ENCODE results near the gene CDKL1.

DNA sequence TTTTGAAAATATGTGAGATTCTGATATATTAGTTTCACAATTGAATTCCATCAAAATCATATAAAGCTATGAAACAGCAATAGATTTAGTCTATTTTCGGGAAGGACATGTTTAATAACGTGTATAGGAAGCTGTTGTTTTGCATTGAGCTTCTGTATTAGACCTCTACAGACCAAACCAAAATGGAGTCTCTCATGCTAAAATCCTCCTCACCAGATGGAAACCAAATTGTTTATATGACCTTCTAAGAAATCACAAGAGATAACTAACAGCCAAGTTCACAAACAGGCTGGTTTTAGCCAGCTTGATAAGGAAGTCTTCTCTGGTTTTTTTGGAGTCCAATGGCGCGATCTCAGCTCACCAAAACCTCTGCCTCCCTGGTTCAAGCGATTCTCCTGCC lies 108.5 kb downstream of the CDKL1 start:
- TF ChIP-seq, protein P1, sequence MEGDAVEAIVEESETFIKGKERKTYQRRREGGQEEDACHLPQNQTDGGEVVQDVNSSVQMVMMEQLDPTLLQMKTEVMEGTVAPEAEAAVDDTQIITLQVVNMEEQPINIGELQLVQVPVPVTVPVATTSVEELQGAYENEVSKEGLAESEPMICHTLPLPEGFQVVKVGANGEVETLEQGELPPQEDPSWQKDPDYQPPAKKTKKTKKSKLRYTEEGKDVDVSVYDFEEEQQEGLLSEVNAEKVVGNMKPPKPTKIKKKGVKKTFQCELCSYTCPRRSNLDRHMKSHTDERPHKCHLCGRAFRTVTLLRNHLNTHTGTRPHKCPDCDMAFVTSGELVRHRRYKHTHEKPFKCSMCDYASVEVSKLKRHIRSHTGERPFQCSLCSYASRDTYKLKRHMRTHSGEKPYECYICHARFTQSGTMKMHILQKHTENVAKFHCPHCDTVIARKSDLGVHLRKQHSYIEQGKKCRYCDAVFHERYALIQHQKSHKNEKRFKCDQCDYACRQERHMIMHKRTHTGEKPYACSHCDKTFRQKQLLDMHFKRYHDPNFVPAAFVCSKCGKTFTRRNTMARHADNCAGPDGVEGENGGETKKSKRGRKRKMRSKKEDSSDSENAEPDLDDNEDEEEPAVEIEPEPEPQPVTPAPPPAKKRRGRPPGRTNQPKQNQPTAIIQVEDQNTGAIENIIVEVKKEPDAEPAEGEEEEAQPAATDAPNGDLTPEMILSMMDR (IDR thresholded peaks at IDR 0.05), result no peak
- no peak for TF ChIP-seq EZH2 (IDR thresholded peaks at IDR 0.05; ENCODE audit: borderline replicate concordance, insufficient read depth, low read depth, low read length, poor library complexity, severe bottlenecking)
